DMS153 treated with DMSO at 0.1 percent for 48 hours (cell line): ENCODE results near the gene AKAP11.

Experiments
- DNase-seq: peaks from one replicate; lab custom pipeline; 2025; ENCODE audit not compliant: unreplicated experiment; lab: John Stamatoyannopoulos, UW

AKAP11 gene

DNA sequence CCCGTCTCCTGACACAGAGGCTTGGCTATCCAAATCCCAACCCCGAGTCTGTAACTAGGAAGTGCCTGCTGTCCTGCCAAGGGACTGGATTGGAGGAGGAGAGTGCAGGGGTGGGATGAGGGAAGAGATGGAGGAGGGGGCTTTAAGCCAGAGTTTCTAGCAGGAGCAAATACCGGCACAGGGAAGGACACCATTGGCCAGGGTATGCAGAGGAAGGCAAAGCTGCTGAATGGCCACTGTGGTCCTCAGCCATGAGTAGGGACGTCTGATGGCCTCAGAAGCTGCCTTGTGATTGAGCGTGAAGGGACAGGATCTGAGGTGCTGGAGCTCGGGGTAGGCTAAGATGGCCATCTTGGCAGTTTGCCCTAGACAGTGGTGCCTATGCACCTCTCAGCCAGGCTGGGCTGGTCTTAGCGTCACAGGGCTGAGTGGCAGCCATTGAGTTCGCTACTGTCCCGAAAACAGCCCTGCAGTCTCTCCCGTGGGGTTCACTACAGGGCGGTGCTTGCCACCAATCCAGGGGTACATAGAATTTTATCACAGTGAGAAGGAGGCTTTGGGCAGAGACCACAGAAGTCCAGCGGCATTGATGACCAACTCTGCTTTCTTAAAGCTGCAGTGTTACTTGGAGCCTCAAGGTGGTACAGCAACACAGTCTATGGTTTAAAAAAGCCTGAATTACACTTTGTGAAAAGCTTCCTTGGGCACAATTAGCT, 61.8 kb downstream of the AKAP11 start:
- peak; percentile 2 for DNase-seq

- no peak for DNase-seq
Measured at GRCh38 chr13:42334329-42334706, 62.4 kb downstream of the AKAP11 start.

DNA sequence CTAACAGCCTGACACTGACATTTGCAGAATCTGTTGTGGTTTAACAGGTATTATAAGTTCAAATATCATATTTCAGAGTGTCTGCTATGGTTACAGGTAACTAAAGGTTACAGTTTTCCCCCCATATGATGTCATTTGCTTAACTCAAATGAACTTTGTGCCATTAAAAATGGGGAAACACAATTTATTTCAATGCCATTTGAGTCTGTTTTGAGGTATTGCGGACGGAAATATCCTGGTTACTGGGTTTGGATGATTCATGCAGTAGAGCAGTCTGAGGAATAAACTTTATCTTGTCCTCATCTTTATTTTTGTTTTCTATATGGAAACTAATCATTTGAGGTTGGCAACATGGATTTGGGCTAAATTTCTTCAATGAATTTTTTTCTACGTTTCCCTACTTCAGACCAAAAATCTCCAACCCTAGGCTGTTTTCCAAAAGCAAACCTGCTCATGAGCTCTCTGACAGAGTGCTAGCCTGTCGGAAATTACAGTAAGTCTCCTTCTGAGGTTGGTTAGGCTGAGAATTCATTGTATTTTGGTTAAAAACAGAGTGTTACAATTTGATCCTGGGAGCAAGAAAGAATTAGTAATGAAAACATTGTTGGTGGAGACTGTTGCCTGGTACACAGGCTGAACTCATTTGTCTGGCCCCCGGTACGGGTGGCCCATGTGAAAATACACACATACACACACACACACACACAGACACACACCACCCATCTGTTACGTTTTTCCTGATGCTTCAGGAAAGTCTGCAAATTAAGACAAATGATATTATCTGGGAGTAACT, 66.1 kb downstream of the AKAP11 start:
- no peak for DNase-seq

DNA sequence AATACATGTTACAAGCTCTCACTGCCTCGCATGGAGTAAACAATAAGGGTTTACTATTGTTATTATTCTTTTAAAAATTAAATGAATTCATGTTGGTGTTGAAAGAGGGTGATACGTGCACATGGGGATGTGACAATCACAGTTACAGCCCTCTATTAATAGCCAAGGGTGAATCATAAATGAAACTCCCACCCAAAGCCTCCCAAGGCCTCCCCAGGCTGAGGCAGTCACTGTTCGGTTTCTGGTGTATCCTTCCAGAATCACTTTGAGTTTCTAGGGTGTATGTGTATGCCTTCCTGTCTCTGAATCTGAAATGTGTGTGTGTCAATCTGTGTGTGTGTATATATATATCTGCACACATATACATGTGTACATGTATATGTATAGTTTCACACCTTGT, 73.4 kb downstream of the AKAP11 start:
- no peak for DNase-seq

DNA sequence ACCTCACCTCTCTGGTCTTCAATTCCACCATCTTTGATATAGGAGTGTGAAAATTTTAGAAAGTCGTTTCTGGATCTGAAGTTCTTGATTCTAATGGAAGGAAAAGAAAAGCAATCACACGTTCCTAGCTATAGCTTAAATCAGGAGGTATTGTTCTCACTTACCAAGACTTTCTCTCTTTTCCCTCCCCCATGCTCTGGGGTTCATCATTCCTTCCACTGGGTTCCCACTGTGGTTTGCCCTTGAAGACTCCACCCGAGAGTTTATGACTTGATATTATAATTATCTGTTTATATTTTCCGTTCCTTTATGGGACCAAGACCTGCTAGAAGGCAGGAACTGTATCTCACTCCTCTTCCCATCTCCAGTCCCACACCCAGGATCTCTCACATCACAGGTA, 76.6 kb downstream of the AKAP11 start:
- no peak for DNase-seq

DNA sequence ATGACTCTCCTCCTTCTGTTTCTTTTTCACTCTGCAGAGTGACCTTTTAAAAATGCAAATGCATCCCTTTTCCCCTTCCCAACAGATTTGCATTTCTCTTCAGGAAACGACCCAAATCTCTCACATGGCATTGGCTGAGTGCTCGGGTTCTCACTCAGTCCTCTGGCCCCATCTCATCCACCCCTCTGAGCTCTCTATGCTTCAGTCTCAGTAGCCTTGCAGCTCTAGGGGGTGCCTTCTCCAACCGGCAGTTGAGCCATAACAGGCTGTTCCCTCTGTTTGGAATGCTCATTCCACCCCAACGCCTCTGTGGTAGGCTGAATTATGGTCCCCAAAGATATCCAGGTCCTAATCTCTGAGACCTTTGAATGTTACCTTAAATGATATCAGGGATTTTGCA, 78.2 kb downstream of the AKAP11 start:
- DNase-seq: no peak

GRCh38 chr13:42354241-42355091, 82.5 kb downstream of the AKAP11 start:
- DNase-seq: no peak

DNA sequence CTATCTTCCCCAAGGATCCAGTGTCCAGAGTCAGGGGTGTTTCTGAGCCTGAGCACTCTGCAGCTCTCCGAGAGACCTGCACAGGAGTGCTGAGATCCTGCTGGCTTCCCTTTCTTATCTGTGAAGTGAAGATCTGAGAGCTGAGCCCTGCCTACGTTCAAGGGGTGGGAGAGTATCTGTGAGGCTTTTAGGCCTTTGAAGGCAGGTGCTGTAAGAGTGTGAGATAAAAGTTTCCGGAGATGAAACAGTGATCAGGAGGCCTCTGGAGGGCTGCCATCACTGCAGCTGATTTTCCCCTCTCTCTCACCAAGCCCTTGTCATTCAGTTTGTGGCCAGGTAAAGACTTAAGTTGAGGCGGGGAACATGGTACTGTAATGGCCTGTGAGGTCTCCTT, 83.1 kb downstream of the AKAP11 start:
- no peak for DNase-seq

GRCh38 chr13:42355491-42356183, 83.7 kb downstream of the AKAP11 start:
- no peak for DNase-seq

- no peak for DNase-seq
Measured at GRCh38 chr13:42356184-42356575, 84.2 kb downstream of the AKAP11 start.

- no peak for DNase-seq
Measured at GRCh38 chr13:42360046-42360574, 88.2 kb downstream of the AKAP11 start.

DNA sequence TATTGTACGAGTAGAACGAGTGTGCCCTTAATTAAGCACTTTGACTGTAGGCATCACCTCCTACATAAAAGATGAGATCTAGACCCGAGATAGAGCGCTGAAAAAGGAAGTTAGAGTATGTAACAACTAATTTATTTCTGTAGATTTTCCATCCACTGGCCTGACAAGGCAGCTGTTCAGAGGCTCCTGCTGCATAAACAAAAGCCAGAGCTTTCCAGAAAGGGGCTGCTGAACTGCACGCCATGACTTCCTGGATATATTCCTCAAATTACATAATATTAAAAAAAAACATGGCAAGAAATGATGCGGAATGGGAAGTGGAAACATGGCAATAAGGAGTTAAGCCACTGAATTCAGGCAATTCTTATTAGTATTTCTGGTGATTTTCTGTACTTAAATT, 89.7 kb downstream of the AKAP11 start:
- DNase-seq: no peak

DNA sequence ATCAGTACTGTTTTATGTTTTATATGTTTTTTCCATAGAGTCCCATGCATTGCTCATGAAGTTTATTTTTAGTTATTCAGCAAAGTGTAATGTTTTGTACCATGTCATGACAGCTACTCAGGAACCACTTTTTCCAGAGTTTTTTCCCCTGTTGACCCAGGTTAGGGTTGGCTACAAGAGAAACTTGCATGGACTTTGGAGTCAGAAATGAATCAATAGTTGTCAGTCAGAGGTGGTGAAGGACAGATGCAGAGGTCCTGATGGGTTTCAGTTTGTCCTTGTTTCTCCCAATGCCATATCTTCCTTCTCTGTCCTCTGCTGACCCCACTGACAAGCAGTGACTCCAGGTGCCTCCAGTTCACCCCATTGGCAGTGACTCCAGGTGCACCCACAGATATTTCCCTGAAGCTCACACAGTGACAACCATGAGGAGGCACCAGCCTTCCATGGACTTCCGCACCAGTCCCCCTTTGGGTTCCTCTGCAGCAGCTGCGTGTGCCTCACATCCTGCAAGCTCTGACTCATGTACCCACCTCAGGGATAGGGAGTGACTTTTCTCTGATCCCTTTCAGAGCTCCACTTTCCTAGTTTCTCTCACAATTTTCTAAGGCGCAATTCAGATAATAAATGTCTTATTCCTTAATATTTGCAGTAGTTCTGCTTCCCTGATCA, 92.1 kb downstream of the AKAP11 start:
- DNase-seq: no peak

DNA sequence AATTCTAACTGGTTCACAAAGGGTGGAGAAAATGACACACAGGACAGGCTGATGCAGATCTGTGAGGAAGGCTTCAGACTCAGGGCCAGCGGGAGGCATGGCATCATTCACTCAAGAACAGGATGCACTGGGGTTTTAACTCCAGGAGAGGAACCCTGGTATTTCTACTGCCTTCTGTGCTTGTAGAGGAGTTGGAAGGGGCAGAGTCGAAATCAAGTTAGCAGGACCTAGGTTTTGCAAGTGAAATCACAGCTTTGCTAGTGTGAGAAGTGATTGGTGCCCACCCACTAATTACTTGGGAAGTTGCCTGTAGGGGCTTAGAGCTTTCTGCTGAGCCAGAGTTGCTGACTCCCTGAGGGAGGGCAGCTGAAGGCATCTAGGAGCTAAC, 92.7 kb downstream of the AKAP11 start:
- no peak for DNase-seq

GRCh38 chr13:42367831-42368230, 95.9 kb downstream of the AKAP11 start:
- DNase-seq: no peak

DNA sequence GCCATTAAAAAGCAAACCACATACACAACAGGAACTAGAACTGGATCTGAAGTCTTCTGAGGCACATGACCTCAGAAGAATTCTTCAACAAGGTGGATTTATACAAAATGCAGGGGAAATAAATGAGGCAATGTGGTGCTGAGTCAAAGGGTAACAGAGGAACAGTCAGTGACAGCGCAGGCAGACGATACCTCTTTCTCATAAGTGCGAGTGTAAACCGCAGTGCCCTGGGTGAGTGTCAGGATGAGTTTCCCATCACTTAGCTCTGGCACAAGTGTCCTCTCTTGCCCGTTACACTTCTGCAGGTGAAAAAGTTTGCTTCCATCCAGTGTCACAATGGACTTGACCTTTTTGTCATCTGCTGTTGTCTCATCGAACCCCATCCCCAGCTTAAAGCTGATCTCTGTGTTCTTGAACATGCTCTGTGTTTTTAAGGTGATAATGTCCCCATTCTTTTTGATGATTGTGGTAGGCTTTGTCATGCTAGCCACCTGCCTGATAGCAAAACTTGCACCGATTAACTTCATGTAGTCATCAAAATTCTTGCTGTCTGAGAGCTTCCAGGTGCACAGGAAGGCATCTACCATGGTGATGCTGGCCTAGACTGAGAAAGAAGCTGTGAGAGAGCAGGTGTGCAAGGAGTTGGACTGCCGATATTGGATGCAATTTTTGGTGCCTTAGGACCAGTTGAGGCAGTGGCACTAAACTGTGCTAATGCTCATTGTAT, 97.3 kb downstream of the AKAP11 start:
- DNase-seq: no peak

DNA sequence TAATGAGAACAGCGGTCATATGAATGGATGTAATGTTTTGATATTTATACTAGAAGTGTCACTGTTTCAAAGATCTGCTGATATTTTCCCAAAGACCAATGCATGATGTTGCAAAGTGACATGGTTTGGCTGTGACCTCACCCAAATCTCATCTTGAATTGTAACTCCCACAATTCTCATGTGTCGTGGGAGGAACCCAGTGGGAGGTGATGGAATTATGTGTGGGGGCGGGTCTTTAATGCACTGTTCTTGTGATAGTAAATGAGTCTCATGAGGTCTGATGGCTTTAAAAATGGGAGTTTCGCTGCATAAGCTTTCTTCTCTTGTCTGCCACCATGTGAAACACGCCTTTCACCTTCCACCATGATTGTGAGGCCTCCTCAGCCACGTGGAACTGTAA, 98.3 kb downstream of the AKAP11 start:
- no peak for DNase-seq
